HG02763 (cell line): ENCODE data around the gene PIGU.
"Not testable (repeated sequence)": the region's sequence is repeated elsewhere in the genome, so short reads cannot be mapped to it uniquely, and the experiment has no call there.

Experiments used
- ATAC-seq: cut with Tn5 transposase; IDR thresholded peaks from one replicate; pipeline ENCODE4 v1.9.1; 2021; ENCODE audit warnings: mild to moderate bottlenecking, moderate library complexity; ENCODE audit not compliant: unreplicated experiment

PIGU gene

DNA sequence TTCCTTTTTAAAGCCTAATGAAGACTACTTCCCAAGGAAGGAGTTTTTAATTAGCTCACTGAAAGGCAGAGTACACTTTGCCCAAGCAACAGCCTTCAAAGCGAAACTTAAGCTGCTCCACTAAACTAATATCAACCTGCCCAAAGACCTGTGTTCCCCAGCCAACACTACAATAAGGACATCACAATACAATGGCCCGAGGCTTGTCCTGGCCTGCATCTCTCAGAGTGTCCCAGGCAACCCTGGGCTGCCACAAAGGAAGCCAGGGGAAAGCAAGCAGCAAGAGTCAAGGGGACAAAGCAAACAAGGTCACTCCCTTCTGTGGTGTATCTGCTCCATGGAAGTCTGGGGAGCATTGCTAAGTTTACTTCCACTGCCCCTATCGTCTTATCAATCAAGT, 52.3 kb downstream of the PIGU start:
- no peak for ATAC-seq

DNA sequence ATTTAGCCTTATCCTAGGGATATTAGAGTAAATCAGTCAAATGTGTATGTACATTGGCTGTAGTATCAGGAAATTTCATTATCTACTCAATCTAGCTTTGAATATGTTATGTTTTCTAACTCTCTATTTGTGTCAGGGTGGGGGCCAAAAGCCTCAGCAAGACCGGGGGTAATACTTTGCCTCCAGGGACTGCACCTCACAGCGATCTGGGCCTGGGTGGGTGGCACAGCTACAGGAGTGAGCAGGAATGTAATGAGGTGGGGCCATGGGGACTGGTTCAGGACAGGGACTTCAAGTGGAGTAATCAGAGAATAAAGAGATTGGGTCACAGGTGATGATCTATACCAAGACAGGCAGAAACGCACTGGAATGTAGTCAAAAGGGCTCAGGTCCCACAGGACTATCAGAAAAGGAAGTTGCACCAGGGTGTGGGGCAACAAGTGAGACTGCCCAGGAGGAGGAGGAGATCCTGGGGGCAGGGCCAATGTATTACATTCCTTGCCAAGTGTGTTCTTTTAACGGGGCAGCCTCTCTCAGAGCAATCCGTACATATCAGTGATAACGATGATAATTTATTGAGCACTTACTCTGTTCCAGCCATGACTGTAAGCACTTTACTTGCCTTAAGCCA, 54.0 kb downstream of the PIGU start:
- no peak for ATAC-seq

DNA sequence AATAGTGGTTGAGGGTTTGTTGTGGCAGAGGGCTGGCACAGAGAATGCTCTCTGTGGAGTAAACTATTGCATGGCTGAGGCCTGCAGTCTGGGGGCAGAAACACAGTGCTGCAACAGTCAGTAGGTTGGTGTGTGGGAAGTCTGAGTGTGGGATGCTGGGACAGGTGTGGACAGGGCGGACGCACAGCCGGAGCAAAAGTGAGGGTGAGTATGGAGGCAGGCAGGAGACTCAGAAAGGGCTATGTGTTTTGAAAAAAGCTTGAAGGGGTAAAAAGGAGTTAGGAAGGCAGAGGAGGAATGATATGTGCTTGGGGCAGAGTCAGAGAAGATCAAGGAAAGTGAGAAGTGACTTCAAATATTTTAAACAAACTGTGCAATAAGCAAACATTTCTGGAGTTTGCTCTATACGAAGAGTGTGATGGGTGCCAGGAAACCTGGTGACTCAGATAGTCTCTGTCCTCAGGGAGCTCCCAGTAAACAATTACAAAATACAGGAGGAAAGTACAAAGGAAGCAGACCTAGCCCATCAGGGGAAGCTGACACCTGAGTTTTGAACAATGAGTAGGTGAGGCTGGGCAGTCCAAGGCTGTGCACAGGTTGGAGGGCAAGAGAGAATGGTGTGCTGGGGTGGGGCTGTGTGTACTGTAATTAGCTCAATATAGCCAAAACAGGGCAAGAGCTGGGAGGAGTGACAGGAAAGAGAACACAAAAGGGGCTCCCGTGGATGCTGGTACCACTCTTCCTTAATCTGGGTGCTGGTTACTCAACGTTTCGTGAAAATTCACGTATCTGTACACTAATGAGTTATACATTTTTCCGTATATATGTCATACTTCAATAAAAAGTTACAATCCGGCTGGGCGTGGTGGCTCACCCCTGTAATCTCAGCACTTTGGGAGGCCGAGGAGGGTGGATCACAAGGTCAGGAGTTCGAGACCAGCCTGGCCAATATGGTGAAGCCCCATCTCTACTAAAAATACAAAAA, 55.2 kb downstream of the PIGU start:
- no peak for ATAC-seq

DNA sequence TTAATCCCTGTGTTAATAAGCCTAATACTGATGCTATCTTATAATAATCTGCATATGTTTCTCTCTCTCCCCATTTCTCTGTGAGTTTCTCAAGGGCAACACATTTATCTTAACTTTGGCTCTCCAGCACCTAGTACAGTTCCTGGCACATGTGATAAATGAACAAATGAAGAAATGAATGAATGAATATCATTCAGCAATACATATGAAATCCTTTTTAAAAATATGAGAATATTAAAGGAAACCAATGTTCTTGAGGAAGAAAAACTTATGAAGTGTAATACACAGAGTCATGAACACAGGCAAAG, 55.9 kb downstream of the PIGU start:
- no peak for ATAC-seq

DNA sequence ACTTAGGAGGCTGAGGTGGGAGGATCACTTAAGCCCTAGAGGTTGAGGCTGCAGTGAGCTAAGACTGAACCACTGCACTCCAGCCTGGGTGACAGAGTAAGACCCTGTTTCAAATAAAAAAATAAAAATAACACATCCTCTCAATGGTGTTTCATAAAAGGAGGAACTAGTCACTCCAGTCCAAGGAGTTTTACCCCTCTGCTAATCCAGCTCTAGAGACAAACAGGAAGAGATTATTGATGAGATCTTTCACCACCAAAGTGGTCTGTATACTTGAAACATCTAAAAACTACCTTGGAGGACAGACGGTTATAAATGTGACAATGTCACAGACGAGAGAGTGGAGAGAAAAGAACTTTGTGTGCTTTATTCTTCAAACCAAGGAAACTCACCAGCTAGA, 58.2 kb downstream of the PIGU start:
- ATAC-seq, result no peak

DNA sequence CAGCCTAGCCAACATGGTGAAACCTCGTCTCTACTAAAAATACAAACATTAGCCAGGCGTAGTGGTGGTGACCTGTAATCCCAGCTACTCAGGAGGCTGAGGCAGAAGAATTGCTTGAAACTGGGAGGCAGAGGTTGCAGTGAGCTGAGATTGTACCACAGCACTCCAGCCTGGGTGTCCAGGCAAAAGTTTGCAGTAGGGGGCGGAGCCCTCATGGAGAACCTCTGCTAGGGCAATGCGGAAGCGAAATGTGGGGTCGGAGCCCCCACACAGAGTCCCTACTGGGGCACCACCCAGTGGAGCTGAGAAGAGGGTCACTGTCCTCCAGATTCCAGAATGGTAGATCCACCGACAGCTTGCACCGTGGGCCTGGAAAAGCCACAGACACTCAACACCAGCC, 60.0 kb downstream of the PIGU start:
- ATAC-seq, result not testable (repeated sequence)

DNA sequence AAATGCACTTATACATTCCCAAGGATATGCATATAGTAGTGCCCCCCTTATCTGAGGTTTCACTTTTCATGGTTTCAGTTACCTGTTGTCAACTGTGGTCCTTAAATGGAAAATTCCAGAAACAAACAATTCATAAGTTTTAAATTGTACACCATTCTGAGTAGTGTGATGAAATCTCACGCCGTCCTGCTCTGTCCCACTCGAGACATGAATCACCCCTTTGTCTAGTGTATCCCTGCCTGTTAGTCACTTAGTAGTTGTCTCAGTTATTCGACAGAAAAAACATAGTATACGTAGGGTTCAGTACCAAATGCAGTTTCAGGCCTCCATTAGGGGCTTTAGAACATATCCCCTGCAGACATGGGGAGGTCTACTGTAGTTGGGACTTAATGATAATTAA, 61.4 kb downstream of the PIGU start:
- no peak for ATAC-seq

DNA sequence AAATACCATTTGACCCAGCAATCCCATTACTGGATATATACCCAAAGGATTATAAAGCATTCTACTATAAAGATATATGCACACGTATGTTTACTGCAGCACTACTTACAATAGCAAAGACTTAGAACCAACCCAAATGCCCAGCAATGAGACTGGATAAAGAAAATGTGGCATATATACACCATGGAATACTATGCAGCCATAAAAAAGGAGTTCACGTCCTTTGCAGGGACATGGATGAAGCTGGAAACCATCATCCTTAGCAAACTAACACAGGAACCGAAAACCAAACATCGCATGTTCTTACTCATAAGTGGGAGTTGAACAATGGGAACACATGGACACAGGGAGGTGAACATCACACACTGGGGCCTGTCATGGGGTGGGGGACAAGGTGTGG, 64.9 kb downstream of the PIGU start:
- ATAC-seq, result not testable (repeated sequence)

DNA sequence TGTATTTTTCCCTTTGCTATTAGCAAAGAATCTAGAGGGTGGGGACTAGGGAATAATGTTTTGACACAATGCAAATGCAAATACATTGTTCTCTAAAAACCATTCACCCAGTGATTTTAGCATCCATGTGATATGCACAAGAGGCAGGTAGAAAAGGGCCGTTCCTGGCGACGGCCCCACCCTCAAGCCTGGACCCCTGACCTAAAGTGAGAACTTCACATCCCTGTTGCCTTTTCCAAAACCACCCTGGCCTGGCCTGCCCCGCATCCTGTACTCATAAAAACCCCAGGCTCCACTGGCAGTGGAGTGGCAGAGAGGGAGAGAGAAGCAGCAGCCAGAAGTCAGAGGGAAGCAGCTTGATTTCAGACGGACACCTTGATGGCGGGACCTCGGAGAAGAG, 69.8 kb downstream of the PIGU start:
- ATAC-seq, result no peak

DNA sequence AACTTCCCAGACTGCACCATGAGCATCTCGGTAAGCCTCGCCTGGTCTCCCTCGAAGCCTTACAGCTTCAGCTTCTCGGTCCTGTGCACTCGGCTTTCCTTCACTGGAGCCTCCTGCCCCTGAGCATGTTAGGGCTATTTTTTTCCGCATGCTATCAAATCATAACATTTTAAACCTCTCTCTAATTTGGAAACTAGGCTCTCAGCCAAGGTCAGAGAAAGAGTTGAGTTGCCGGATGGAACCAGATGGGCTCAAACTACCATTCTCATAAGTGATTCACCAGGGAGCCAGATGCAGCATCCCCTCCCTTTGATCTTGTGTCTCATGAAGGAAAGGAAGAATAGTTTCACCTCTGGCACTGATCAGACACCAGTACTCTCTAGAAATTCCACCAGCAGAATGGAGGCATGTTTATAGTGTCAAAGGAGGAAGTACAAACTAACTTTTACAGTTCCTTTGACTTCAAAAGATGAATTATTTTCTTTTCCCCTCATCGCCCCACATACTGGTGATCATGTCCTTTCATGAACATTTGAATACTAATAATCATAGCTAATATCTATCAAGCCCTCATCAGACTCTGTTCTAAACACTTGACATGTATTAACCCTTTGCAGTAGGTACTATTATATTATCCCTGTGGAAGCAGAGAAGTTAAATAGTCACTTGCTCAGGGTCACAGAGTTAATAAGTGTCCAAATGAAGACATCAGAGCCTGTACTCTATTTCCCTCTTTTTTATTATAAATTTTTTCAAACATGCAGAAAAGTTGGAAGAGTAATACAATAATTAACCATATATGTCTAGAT, 71.7 kb downstream of the PIGU start:
- no peak for ATAC-seq

DNA sequence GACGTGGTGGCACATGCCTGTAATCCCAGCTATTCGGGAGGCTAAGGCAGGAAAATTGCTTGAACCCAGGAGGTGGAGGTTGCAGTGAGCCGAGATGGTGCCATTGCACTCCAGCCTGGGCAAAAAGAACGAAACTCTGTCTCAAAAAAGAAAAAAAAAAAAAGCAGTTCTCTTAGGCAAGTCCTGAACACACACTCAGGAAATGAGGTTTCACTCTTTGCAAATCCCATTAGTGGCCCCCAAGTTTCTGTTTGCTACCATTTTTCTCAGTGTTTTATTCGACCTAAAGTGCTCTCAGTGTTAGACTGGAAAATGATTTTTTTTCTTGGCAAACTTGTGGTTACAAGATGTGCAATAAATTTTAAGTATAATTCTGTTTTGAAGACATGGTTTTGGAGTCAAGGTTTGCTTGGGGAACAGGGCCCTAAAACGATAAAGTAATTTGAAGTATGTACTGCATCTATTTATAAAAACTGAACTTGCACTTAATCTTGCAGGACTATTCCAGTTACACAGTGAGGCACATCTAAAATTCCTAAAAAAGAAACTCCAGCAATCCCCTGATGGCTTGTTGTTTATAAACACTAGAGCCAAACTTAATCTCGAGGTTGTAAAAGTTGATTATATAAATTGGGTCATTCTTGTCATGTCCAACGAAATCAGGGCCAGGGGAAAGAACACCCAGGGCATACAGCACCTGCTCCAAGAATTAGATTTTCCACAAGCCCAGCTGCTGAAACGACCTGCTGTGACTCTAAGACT, 75.8 kb downstream of the PIGU start:
- ATAC-seq, result no peak

DNA sequence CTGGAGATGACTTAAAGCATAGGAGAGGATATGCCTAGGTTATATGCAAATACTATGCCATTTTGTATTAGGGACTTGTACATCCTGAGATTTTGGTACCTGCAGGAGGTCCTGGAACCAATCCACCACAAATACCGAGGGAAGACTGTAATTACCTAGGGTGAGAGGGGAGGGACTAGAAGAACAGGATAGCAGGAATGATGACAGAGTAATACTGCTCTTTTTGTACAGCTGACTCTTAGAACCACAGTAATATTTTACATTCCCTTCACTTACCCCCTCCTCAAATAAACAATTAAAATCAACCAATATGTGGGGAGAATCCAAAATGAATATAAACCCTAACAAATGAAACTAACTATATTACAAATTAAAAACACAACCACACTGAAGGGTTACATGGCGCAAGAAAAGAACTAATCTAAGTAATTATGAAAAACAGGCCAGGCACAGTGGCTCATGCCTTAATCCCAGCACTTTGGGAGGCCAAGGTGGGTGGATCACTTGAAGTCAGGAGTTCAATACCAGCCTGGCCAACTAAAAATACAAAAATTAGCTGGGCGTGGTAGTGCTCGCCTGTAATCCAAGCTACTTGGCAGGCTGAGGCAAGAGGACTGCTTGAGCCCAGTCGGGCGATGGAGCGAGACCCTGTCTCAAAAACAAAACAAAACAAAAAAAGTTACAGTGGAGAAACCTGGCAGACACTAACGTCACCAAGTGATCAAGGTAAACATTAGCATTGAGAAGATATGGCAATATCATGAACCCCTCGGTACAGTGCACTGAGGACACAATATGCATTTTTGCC, 81.3 kb downstream of the PIGU start:
- ATAC-seq, result no peak

DNA sequence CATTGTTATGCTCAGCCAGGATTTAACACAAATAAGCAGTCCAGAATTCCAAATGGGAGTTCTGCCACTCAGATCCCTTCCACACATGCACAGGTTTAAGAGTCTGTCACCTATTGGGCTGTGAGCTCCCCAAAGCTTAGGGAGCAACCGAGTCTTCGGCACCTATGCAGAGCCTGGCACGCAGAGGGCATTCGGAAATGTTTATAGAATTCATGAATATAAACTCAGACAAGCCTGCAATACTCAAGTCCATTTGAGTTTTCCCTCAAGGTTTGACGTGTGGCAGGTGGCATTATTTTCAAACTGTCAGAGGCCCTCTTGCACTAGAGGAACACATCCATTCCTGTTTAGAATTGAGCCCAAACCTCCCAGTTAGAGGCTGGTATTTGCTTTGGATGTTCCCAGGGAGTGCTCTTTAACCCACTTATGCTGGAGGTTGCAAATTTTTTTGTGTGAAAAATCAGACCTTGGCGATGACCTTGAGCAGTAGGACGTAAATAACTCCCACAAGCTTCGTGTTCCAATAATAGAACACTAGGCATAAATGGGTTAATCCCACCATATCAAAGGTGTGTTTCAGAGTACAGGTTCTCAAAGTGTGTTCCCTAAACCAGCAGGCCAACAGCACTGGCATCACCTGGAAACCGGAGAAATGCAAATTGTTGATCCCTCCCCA, 90.3 kb downstream of the PIGU start:
- ATAC-seq, result no peak

DNA sequence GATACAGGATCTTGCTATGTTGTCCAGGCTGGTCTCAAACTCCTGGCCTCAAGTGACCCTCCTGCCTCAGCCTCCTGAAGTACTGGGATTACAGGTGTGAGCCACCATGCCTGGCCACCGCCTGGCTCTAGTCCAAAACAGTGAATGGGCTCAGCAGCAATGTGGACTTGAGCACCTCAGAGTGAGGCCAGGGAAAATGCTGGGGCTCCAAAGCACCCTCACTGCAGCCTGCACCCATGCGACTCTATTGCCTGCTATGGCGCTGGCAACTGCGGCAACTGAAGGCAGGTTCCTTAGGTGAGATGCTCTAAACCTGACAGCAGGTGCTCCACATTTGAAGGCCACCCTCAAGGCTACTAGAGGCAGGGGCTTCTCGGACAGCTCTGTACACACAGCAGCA, 91.9 kb downstream of the PIGU start:
- no peak for ATAC-seq

DNA sequence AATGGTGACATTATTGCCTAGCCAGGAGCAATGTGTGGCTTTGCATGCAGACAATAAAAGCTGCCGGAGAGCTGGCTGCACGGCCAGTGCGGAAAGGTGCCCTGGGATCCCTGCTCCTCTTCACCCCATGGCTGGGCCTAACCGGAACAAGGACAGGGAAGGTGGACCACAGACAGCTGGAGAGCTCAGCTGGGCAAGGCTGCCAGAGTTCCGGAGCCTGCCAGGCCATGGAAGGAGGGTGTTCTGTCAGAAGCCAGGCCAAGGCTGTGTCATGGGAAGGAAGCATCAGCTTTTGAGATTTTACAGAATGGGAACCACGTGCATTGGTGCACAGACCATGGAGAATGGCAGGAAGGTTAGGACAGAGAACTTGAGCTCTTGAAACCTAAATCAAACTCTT, 93.3 kb downstream of the PIGU start:
- ATAC-seq, result no peak

DNA sequence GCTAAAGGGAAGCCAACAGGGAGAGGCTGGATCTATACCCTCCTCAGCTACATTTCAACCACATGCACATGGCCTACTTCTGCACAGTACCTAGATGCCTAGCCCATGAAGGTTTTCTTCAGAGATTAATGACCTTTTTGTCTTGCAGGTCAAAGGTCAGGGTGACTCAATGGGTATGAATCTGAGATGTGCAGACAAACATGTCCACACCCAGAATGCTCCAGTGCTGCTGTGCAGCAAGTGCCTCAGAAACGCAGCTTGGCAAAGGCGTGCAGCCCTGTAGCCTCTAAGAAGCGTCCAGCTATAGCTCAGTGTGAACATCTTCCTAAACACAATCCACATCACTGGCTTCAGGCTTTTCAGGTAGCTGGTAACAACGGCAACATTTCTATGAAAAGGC, 94.0 kb downstream of the PIGU start:
- no peak for ATAC-seq

DNA sequence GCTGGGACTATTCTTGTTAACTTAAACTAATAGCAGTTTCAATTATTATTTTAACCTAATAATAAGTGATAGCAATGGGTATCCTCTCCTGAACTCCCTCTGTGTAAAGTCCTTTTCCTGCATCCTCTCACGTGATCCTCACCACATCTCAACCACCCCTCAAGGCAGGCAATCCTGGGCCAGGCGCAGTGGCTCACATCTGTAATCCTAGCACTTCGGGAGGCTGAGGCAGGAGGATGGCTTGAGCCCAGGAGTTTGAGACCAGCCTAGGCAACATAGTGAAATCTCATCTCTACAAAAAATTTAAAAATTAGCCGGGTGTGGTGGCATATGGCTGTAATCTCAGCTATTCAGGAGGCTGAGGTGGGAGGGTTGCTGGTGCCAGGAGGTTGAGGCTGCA, 94.7 kb downstream of the PIGU start:
- no peak for ATAC-seq

DNA sequence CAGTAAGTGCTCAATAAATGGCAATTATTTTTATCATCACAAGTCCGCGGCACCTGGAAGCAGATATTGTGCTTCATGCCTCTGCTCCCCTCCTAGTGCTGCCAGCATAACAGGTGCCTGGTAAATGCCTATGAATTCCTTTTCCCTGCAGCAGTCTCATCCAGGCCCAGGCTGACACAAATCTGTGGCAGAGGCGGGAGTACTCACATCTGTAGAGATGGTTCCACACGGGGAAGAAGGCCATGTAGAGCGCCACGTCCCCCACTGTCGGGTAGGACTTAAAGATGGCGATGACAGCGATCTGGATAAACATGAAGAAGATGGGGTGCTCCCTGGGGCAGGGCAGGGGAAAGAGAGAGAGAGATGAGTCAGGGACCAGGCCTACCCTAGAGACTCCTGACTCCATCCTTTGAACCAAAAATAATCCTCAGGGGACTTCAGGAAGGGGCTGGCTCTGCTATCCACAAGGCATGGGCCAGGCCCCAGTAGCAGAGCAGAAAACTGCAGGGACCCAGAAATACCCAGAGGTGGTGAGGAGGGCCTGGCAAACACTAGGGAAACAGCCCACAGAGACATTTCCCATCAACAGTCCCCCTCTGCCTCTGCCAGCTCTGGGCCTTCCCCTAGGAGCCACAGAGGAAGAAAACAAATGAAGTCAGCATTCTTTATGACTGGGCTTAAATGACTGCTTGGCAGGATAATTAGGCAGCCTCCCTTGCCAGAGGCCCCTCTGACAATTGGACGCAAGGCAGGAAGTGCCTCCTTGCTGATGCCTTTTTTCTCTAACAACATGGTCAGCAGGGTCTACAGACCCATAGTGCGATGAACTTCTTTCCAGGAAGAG, 95.3 kb downstream of the PIGU start:
- ATAC-seq, result no peak
